Activated naive CD4-positive, alpha-beta T cell treated with anti-CD3 and anti-CD28 coated beads, Interleukin-2, amount 10 ng/mL, durations not matched to agents 7 days and 5 days (primary cell): ENCODE results near the gene VRK1.
"Not testable (repeated sequence)": the region's sequence is repeated elsewhere in the genome, so short reads cannot be mapped to it uniquely, and the experiment has no call there.

Experiments used
- CTCF ChIA-PET: fragments of 350-600 bp; sonication (Branson Sonifier 250); formaldehyde crosslinking; loops from one replicate; lab custom pipeline; 2021; ENCODE audit warnings: antibody characterized with exemption; lab: Charles Lee
- DNase-seq: peaks from one replicate; pipeline ENCODE4 v3.0.0-alpha.2; 2020
- H3K27ac Mint-ChIP-seq: one replicate; pipeline ENCODE4 v1.8.0; 2021; ENCODE audit warnings: mild to moderate bottlenecking, moderate library complexity, mixed read lengths
- H3K27me3 Mint-ChIP-seq: one replicate; pipeline ENCODE4 v1.8.0; 2021; ENCODE audit warnings: mild to moderate bottlenecking, mixed read lengths
- H3K36me3 Mint-ChIP-seq: one replicate; pipeline ENCODE4 v1.8.0; 2021; ENCODE audit warnings: mixed read lengths
- H3K4me1 Mint-ChIP-seq: one replicate; pipeline ENCODE4 v1.8.0; 2021; ENCODE audit warnings: mixed read lengths
- H3K4me3 Mint-ChIP-seq: one replicate; pipeline ENCODE4 v1.8.0; 2021; ENCODE audit warnings: mild to moderate bottlenecking, moderate library complexity, mixed read lengths
- H3K9me3 Mint-ChIP-seq: one replicate; pipeline ENCODE4 v1.8.0; 2021; ENCODE audit warnings: mixed read lengths

Gene VRK1

GRCh38 chr14:96796851-96797581 is at the start of gene VRK1:
VRK1 (plus strand) TSS chr14:96797382; CDS start chr14:96833472, 36,090 bp downstream.
- H3K27me3 Mint-ChIP-seq = peaks cover 12% of the 10 kb centered on the region
- CTCF ChIA-PET = no interaction called here
- peak; percentile 96 for DNase-seq
- H3K36me3 Mint-ChIP-seq = peaks cover 3% of the 10 kb centered on the region
- peak within 1 kb of the TSS; percentile 94 for H3K27ac Mint-ChIP-seq
- H3K4me1 Mint-ChIP-seq = peaks cover 38% of the 10 kb centered on the region
- H3K4me3 Mint-ChIP-seq = peak within 1 kb of the TSS; percentile 93
- no peaks in the 10 kb centered on the region for H3K9me3 Mint-ChIP-seq

- CTCF ChIA-PET = no interaction called here
- no peaks in the 10 kb centered on the region for H3K4me1 Mint-ChIP-seq
- H3K36me3 Mint-ChIP-seq = no peaks in the 10 kb centered on the region
- no peak overlapping the region for H3K27ac Mint-ChIP-seq
- H3K9me3 Mint-ChIP-seq = no peaks in the 10 kb centered on the region
- H3K27me3 Mint-ChIP-seq = peaks cover 53% of the 10 kb centered on the region
- no peak overlapping the region for H3K4me3 Mint-ChIP-seq
- DNase-seq = no peak
Observed at GRCh38 chr14:96747608-96748007, 49.6 kb upstream of the VRK1 start.

- Mint-ChIP-seq H3K9me3 (no peaks in the 10 kb centered on the region), H3K36me3 (no peaks in the 10 kb centered on the region), H3K4me3 (no peak overlapping the region), H3K27me3 (peaks cover 46% of the 10 kb centered on the region), H3K4me1 (no peaks in the 10 kb centered on the region), H3K27ac (no peak overlapping the region)
- CTCF ChIA-PET = no interaction called here
- no peak for DNase-seq
Observed at GRCh38 chr14:96748362-96748761, 48.8 kb upstream of the VRK1 start.

- CTCF ChIA-PET = interaction anchor here (0.9 kb wide), 1 partner anchor 11 kb away, joined by 3 read pairs; no protein-coding TSS in a partner anchor
- no peak for DNase-seq
- Mint-ChIP-seq H3K4me3 (no peak overlapping the region), H3K36me3 (no peaks in the 10 kb centered on the region), H3K9me3 (no peaks in the 10 kb centered on the region), H3K4me1 (no peaks in the 10 kb centered on the region), H3K27ac (no peak overlapping the region), H3K27me3 (peaks cover 25% of the 10 kb centered on the region)
Observed at GRCh38 chr14:96751505-96751904, 45.7 kb upstream of the VRK1 start.

GRCh38 chr14:96752125-96752524 is 45.1 kb upstream of the VRK1 start:
- no peak overlapping the region for H3K27ac Mint-ChIP-seq
- CTCF ChIA-PET = interaction anchor here (0.6 to 0.9 kb wide), 2 partner anchors 12 to 185 kb away, joined by 3 to 5 read pairs; no protein-coding TSS in a partner anchor
- H3K4me3 Mint-ChIP-seq = no peak overlapping the region

GRCh38 chr14:96752594-96752993 is 44.6 kb upstream of the VRK1 start:
- no peak for DNase-seq
- no peak overlapping the region for H3K27ac Mint-ChIP-seq
- H3K4me3 Mint-ChIP-seq = no peak overlapping the region
- CTCF ChIA-PET = interaction anchor here (0.6 to 0.9 kb wide), 2 partner anchors 12 to 186 kb away, joined by 3 to 5 read pairs; no protein-coding TSS in a partner anchor
- H3K36me3 Mint-ChIP-seq = no peaks in the 10 kb centered on the region
- H3K9me3 Mint-ChIP-seq = no peaks in the 10 kb centered on the region
- peaks cover 19% of the 10 kb centered on the region for H3K27me3 Mint-ChIP-seq
- H3K4me1 Mint-ChIP-seq = no peaks in the 10 kb centered on the region

More at GRCh38 chr14:96752125-96752524, 45.1 kb upstream of the VRK1 start:
- no peak for DNase-seq
- Mint-ChIP-seq H3K27me3 (peaks cover 21% of the 10 kb centered on the region), H3K4me1 (no peaks in the 10 kb centered on the region), H3K36me3 (no peaks in the 10 kb centered on the region), H3K9me3 (no peaks in the 10 kb centered on the region)

GRCh38 chr14:96754162-96754844 is 42.9 kb upstream of the VRK1 start:
- no peaks in the 10 kb centered on the region for H3K36me3 Mint-ChIP-seq
- H3K27ac Mint-ChIP-seq = no peak overlapping the region
- H3K9me3 Mint-ChIP-seq = no peaks in the 10 kb centered on the region
- H3K27me3 Mint-ChIP-seq = peaks cover 19% of the 10 kb centered on the region
- DNase-seq = no peak
- CTCF ChIA-PET = no interaction called here
- no peak overlapping the region for H3K4me3 Mint-ChIP-seq
- no peaks in the 10 kb centered on the region for H3K4me1 Mint-ChIP-seq

GRCh38 chr14:96754845-96755184 is 42.4 kb upstream of the VRK1 start:
- H3K4me1 Mint-ChIP-seq = no peaks in the 10 kb centered on the region
- H3K36me3 Mint-ChIP-seq = no peaks in the 10 kb centered on the region
- no peaks in the 10 kb centered on the region for H3K9me3 Mint-ChIP-seq
- no peak overlapping the region for H3K27ac Mint-ChIP-seq
- no peak overlapping the region for H3K4me3 Mint-ChIP-seq
- CTCF ChIA-PET = no interaction called here
- no peak for DNase-seq
- peaks cover 19% of the 10 kb centered on the region for H3K27me3 Mint-ChIP-seq

GRCh38 chr14:96756745-96757144 is 40.4 kb upstream of the VRK1 start:
- H3K4me3 Mint-ChIP-seq = no peak overlapping the region
- no peak for DNase-seq
- H3K36me3 Mint-ChIP-seq = no peaks in the 10 kb centered on the region
- peaks cover 22% of the 10 kb centered on the region for H3K27me3 Mint-ChIP-seq
- H3K27ac Mint-ChIP-seq = no peak overlapping the region
- H3K9me3 Mint-ChIP-seq = no peaks in the 10 kb centered on the region
- CTCF ChIA-PET = interaction anchor here (1.1 kb wide), 1 partner anchor 15 kb away, joined by 3 read pairs; no protein-coding TSS in a partner anchor
- no peaks in the 10 kb centered on the region for H3K4me1 Mint-ChIP-seq

- H3K4me1 Mint-ChIP-seq = peaks cover under 1% of the 10 kb centered on the region
- H3K9me3 Mint-ChIP-seq = no peaks in the 10 kb centered on the region
- CTCF ChIA-PET = interaction anchor here (1.1 kb wide), 2 partner anchors 16 to 17 kb away, joined by 3 read pairs; no protein-coding TSS in a partner anchor
- peaks cover 22% of the 10 kb centered on the region for H3K27me3 Mint-ChIP-seq
- no peak overlapping the region for H3K27ac Mint-ChIP-seq
- no peak overlapping the region for H3K4me3 Mint-ChIP-seq
- no peaks in the 10 kb centered on the region for H3K36me3 Mint-ChIP-seq
- no peak for DNase-seq
Observed at GRCh38 chr14:96757456-96757855, 39.7 kb upstream of the VRK1 start.

- CTCF ChIA-PET = no interaction called here
- peaks cover 3% of the 10 kb centered on the region for H3K4me1 Mint-ChIP-seq
Observed at GRCh38 chr14:96761066-96761465, 36.1 kb upstream of the VRK1 start.

GRCh38 chr14:96762650-96763049 is 34.5 kb upstream of the VRK1 start:
- H3K27ac Mint-ChIP-seq = no peak overlapping the region
- H3K27me3 Mint-ChIP-seq = peaks cover 27% of the 10 kb centered on the region
- CTCF ChIA-PET = no interaction called here

More at GRCh38 chr14:96761066-96761465, 36.1 kb upstream of the VRK1 start:
- no peaks in the 10 kb centered on the region for H3K9me3 Mint-ChIP-seq
- H3K36me3 Mint-ChIP-seq = no peaks in the 10 kb centered on the region
- H3K27ac Mint-ChIP-seq = no peak overlapping the region
- DNase-seq = no peak
- H3K27me3 Mint-ChIP-seq = peaks cover 27% of the 10 kb centered on the region
- no peak overlapping the region for H3K4me3 Mint-ChIP-seq

GRCh38 chr14:96764012-96764411 is 33.2 kb upstream of the VRK1 start:
- Mint-ChIP-seq H3K27me3 (peaks cover 24% of the 10 kb centered on the region), H3K4me1 (peaks cover 3% of the 10 kb centered on the region), H3K4me3 (no peak overlapping the region), H3K9me3 (no peaks in the 10 kb centered on the region), H3K27ac (no peak overlapping the region), H3K36me3 (no peaks in the 10 kb centered on the region)
- no peak for DNase-seq
- CTCF ChIA-PET = interaction anchor here (0.8 kb wide), 1 partner anchor 25 kb away, joined by 3 read pairs; no protein-coding TSS in a partner anchor

More at GRCh38 chr14:96762650-96763049, 34.5 kb upstream of the VRK1 start:
- H3K4me3 Mint-ChIP-seq = no peak overlapping the region
- peak; percentile 23 for DNase-seq
- peaks cover 3% of the 10 kb centered on the region for H3K4me1 Mint-ChIP-seq
- H3K9me3 Mint-ChIP-seq = no peaks in the 10 kb centered on the region
- H3K36me3 Mint-ChIP-seq = no peaks in the 10 kb centered on the region

GRCh38 chr14:96765205-96765604 is 32.0 kb upstream of the VRK1 start:
- peaks cover 28% of the 10 kb centered on the region for H3K27me3 Mint-ChIP-seq
- H3K4me1 Mint-ChIP-seq, CTCF ChIA-PET, DNase-seq, H3K27ac Mint-ChIP-seq, H3K4me3 Mint-ChIP-seq, H3K36me3 Mint-ChIP-seq, H3K9me3 Mint-ChIP-seq: not testable (repeated sequence)
